Fibroblast of lung (primary cell): ENCODE results near the gene SDC1. TPM values are rescaled to one million over a fixed set of nuclear protein-coding genes. Genes with fewer than 3 reads are reported as not detected.

ENCODE experiments used
- DNase-seq, 2 donors: peaks; one replicate each; pipeline versions ENCODE4 v3.0.0 to v3.0.0-alpha.2; 2010; ENCODE audit warnings: low read depth in 2 of 2
- H2AFZ ChIP-seq: 2 replicates; pipeline ENCODE4 v1.5.1; 2012; ENCODE audit warnings: low read length, control low read depth, inconsistent platforms
- H3K27ac ChIP-seq: 2 replicates; pipeline ENCODE4 v1.5.1; 2011; ENCODE audit warnings: low read length, control low read depth; ENCODE audit not compliant: insufficient read depth
- H3K27me3 ChIP-seq: 2 replicates; pipeline ENCODE4 v1.5.1; 2011; ENCODE audit warnings: mild to moderate bottlenecking, low read length; ENCODE audit not compliant: control insufficient read depth, insufficient read depth
- H3K36me3 ChIP-seq: 2 replicates; pipeline ENCODE4 v1.5.1; 2011; ENCODE audit warnings: low read length; ENCODE audit not compliant: control insufficient read depth, insufficient read depth
- H3K4me1 ChIP-seq: 2 replicates; pipeline ENCODE4 v1.5.1; 2011; ENCODE audit warnings: low read length; ENCODE audit not compliant: control insufficient read depth, insufficient read depth; ENCODE audit errors: extremely low read depth
- H3K4me2 ChIP-seq: 2 replicates; pipeline ENCODE4 v1.5.1; 2011; ENCODE audit warnings: low read length, control low read depth; ENCODE audit not compliant: insufficient read depth; ENCODE audit errors: extremely low read depth
- H3K4me3 ChIP-seq, 4 experiments: fragments of 200-600 bp in 1 of 4; sonication (generic) in 1 of 4; replicated peaks in 1 of 4; 2 replicates each; pipeline ENCODE4 v1.5.1; 2011 to 2016; ENCODE audit warnings: low read length in 4 of 4, low read depth in 3 of 4, mild to moderate bottlenecking in 3 of 4, control low read depth in 2 of 4, inconsistent platforms in 1 of 4, mixed read lengths in 1 of 4; ENCODE audit not compliant: insufficient read depth in 1 of 4; ENCODE audit errors: control extremely low read depth in 1 of 4
- H3K79me2 ChIP-seq: 2 replicates; pipeline ENCODE4 v1.5.1; 2012; ENCODE audit warnings: mild to moderate bottlenecking, low read length, inconsistent platforms; ENCODE audit not compliant: control insufficient read depth, insufficient read depth
- H3K9ac ChIP-seq: 2 replicates; pipeline ENCODE4 v1.5.1; 2011; ENCODE audit warnings: mild to moderate bottlenecking, low read length, control low read depth; ENCODE audit not compliant: insufficient read depth
- H3K9me3 ChIP-seq: 2 replicates; pipeline ENCODE4 v1.5.1; 2012; ENCODE audit warnings: low read depth, low read length; ENCODE audit not compliant: control insufficient read depth, insufficient read depth
- H4K20me1 ChIP-seq: 2 replicates; pipeline ENCODE4 v1.5.1; 2011; ENCODE audit warnings: low read length; ENCODE audit not compliant: control insufficient read depth, insufficient read depth; ENCODE audit errors: extremely low read depth
- EZH2 ChIP-seq: IDR thresholded peaks from 2 replicates; pipeline ENCODE4 v1.5.1; 2012; ENCODE audit warnings: low read length, control low read depth, mild to moderate bottlenecking; ENCODE audit errors: missing control alignments
- polyA plus RNA-seq, 2 donors: library from polyadenylated mRNA; depleted of rRNA in 1 of 2; stranded (reverse) in 1 of 2; unstranded in 1 of 2; fragments of >200 nt; gene quantifications; 2 replicates each; pipeline ENCODE4 v1.2.1, GENCODE V29; 2011 to 2012; ENCODE audit warnings: missing spikeins in 1 of 2
- total RNA-seq: library from RNA; depleted of rRNA; stranded (reverse); fragments of >200 nt; gene quantifications from 2 replicates; pipeline ENCODE4 v1.2.1, GENCODE V29; 2014
- TF ChIP-seq, protein P1 (sequence below), 2 donors: IDR thresholded peaks in 1 of 2; conservative IDR thresholded peaks in 1 of 2; 1 replicate in 1 of 2; 2 replicates in 1 of 2; pipeline ENCODE4 v1.5.1; 2011 to 2012; ENCODE audit warnings: low read length in 2 of 2, control low read depth in 1 of 2, inconsistent platforms in 1 of 2, low read depth in 1 of 2, mild to moderate bottlenecking in 1 of 2

SDC1 gene
- total and polyA plus RNA-seq, 2 donors (not counting 1 experiment from before 2014, with no cell fraction given) = 14.6 to 56.8 TPM

DNA sequence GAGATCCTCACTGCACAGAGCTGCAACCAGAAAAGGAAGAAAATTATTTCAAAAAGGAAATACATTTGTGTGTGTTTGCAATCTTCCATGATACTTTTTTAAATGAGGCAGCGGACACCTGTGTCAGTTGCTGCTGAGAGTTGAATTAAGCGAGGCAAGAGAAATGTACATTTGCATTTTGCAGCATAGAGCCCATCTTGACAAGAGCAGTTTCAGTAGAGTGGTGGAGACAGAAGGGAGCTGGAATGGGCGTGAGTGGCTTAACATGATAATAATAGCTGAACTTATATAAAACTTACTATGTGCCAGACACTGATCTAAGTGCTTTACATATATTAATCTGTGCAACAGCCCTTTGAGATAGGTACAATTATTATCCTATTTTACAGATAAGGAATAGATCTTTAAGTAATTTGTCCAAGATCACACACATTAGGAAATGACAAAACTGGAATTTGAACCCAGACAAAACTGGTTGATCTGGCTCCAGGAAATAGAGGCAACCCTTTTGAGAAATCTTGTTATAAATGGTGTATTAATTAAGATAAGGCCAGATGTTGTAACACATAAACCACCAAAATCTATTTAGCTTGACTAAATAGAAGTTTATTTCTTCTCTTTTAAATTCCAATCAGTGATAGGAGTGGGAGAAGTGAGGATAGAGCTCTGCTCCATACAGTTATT, 68.7 kb downstream of the SDC1 start:
- no peaks in the 10 kb centered on the region for H4K20me1 ChIP-seq
- H3K9me3 ChIP-seq = no peaks in the 10 kb centered on the region
- H2AFZ ChIP-seq = no peak overlapping the region
- H3K79me2 ChIP-seq = no peaks in the 10 kb centered on the region
- peaks cover 2% of the 10 kb centered on the region for H3K4me1 ChIP-seq
- H3K4me3 ChIP-seq = no peak overlapping the region
- no peak for TF ChIP-seq EZH2
- TF ChIP-seq, protein P1, sequence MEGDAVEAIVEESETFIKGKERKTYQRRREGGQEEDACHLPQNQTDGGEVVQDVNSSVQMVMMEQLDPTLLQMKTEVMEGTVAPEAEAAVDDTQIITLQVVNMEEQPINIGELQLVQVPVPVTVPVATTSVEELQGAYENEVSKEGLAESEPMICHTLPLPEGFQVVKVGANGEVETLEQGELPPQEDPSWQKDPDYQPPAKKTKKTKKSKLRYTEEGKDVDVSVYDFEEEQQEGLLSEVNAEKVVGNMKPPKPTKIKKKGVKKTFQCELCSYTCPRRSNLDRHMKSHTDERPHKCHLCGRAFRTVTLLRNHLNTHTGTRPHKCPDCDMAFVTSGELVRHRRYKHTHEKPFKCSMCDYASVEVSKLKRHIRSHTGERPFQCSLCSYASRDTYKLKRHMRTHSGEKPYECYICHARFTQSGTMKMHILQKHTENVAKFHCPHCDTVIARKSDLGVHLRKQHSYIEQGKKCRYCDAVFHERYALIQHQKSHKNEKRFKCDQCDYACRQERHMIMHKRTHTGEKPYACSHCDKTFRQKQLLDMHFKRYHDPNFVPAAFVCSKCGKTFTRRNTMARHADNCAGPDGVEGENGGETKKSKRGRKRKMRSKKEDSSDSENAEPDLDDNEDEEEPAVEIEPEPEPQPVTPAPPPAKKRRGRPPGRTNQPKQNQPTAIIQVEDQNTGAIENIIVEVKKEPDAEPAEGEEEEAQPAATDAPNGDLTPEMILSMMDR (conservative IDR thresholded peaks at IDR 0.05 in 1 of 2, IDR thresholded peaks at IDR 0.05 in 1 of 2; ENCODE audit: low read depth in 1 of 2, low read length in 2 of 2) = no peak
- DNase-seq = no peak
- H3K9ac ChIP-seq = no peak overlapping the region
- no peaks in the 10 kb centered on the region for H3K36me3 ChIP-seq
- no peak overlapping the region for H3K4me2 ChIP-seq
- H3K27me3 ChIP-seq = no peaks in the 10 kb centered on the region
- no peak overlapping the region for H3K27ac ChIP-seq

DNA sequence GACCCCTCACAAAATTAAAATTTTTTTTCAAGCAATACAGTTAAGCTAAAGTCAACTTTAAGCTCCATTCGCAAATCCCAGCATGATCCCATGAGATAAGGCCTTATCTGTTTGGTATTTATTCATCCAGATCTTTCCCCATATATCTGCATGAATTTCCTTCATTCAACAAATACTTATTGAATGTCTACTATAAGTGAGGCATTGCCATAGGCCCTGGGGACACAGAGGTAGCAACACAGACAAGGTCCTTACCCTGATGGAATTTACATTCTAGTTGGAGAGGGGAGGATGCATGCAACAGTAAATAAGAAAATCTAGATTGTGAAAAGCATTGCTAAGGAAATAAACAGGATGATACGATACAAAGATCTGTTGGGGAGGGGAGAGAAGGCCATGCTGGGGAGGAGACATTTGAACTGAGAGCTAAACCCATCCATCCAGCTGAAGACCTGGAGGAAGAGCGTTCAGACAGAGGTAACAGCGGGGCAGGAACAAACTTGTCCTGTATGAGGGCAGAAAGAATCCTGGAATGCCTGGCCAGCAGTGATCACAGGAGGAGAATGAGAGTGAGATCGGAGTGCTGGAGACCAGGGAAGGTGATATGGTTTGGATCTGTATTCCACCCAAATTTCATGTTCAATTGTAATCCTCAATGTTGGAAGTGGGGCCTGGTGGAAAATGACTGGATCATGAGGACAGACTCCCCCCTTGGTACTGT, 71.6 kb downstream of the SDC1 start:
- Histone ChIP-seq H3K9ac (no peak overlapping the region), H3K9me3 (no peaks in the 10 kb centered on the region), H3K79me2 (no peaks in the 10 kb centered on the region), H3K27me3 (no peaks in the 10 kb centered on the region), H3K4me2 (no peak overlapping the region), H2AFZ (no peak overlapping the region), H3K27ac (no peak overlapping the region), H3K36me3 (no peaks in the 10 kb centered on the region), H4K20me1 (no peaks in the 10 kb centered on the region), H3K4me1 (peaks cover 17% of the 10 kb centered on the region), H3K4me3 (no peak overlapping the region)
- no peak for DNase-seq
- TF ChIP-seq, protein P1 (conservative IDR thresholded peaks at IDR 0.05 in 1 of 2, IDR thresholded peaks at IDR 0.05 in 1 of 2; ENCODE audit: low read depth in 1 of 2, low read length in 2 of 2) = no peak
- TF ChIP-seq EZH2 = no peak

DNA sequence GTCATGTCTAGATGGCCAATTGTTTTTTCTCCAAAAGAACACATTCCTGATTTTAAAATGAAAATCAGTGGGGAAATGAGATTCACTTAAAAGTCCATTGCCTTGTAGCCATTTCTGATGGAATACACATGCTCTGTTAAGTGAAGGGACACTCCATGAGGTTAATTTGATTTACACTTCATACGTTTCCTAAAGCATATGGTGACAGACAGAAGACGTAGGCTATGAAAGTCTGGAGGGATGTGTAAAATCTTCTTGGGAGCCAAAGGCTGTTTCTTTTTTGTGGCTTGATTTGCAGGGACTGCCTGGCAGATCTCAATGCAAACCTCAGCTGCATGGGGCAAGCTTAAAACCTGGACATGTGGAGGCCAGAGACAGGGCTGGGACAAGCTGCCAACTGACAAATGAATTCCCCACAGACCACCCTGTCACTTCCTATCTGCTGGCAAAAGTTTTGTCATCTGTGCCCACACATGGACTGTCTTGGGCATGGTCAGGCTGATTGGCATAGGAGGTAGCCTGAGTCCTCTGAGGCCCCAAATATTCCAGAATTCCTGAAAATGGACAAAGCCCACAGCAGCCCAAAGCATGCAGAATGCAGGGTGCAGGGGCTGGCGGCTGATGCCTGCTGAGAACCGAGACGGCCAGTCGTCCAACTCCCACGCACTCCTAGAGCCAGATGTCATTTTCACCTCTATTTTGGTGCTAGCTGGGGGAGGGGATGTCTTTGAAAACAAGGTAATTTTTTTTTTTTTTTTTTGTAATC, 73.9 kb downstream of the SDC1 start:
- H3K4me1 ChIP-seq = peaks cover 15% of the 10 kb centered on the region
- no peak overlapping the region for H2AFZ ChIP-seq
- H3K27me3 ChIP-seq = no peaks in the 10 kb centered on the region
- TF ChIP-seq, protein P1 (conservative IDR thresholded peaks at IDR 0.05 in 1 of 2, IDR thresholded peaks at IDR 0.05 in 1 of 2; ENCODE audit: low read depth in 1 of 2, low read length in 2 of 2) = no peak
- TF ChIP-seq EZH2 = no peak
- H3K36me3 ChIP-seq = no peaks in the 10 kb centered on the region
- no peaks in the 10 kb centered on the region for H3K9me3 ChIP-seq
- no peaks in the 10 kb centered on the region for H3K79me2 ChIP-seq
- H3K27ac ChIP-seq = no peak overlapping the region
- no peak overlapping the region for H3K9ac ChIP-seq
- H3K4me3 ChIP-seq = no peak overlapping the region
- no peaks in the 10 kb centered on the region for H4K20me1 ChIP-seq
- DNase-seq = no peak
- H3K4me2 ChIP-seq = no peak overlapping the region
